Left lobe of liver (tissue), 2 donors: ENCODE data around the gene ZNF581. TPM values are rescaled to one million over a fixed set of nuclear protein-coding genes. Genes with fewer than 3 reads are reported as not detected.

Source experiments
- ATAC-seq: fragments of 200-7000 bp; cut with Tn5 transposase; one replicate; pipeline ENCODE4 v1.9.1; 2020; ENCODE audit warnings: mild to moderate bottlenecking, moderate library complexity
- DNase-seq: peaks from one replicate; pipeline ENCODE4 v3.0.0-alpha.2; 2020; ENCODE audit warnings: low spot score
- total RNA-seq: library from RNA; stranded (reverse); gene quantifications from one replicate; pipeline ENCODE4 v1.2.1, GENCODE V29; 2021
- donor health status: DM: no; HTN: no; CAD: no; lungs with moderate emphysema.
- donor health status: DM: no; HTN: yes; CAD: no.

The ZNF581 gene
- total RNA-seq, 1 donor from 2014 or later: 6.1 TPM

GRCh38 chr19:55677572-55678028, 34.2 kb downstream of the ZNF581 start:
- ATAC-seq: peak; percentile 3
- DNase-seq: no peak

GRCh38 chr19:55678121-55678671, 34.7 kb downstream of the ZNF581 start:
- ATAC-seq (peak; percentile 27), DNase-seq (peak; percentile 59)

GRCh38 chr19:55679343-55680257, 36.2 kb downstream of the ZNF581 start:
- DNase-seq: no peak
- ATAC-seq: no peak

DNA sequence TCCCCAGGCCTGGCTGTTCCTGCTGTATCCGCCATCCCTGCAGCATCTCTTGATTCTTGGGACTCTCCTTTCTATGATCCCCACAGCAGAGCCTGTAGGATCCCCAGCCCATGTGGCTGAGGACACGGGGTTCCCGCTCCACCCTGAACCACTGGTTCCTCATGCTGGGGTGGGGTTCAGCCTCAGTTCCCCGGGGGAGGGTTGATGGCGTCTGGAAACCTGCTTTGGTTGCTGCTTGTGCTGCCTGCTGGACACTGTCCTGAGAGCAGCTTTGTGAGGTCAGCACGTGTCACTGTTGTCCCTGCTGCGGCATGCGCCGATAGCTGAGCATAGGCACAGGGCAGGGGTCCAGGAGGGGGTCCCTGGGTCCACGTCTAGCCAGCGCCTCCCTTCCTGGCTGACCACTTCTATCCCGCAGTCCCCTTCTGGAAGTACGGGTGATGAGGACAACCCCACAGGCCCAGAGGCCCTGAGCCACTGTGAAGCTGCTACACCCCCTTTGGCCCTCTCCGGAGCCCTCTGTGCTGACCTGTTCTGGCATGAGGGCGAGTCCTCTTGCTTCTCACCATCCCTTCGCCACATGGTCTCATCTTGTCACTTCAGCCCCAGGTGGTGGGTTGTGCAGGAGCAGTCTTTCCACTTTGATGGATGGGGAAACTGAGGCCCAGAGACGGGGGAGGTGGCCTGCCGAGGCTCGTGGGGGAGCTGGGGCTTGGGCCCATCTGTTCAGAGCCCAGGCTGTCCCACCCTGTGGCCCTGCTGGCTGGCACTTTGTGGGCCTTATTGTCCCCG, 37.1 kb downstream of the ZNF581 start:
- ATAC-seq (no peak), DNase-seq (no peak)

- DNase-seq: no peak
- ATAC-seq: no peak
Observed at GRCh38 chr19:55681131-55682092, 38.0 kb downstream of the ZNF581 start.

DNA sequence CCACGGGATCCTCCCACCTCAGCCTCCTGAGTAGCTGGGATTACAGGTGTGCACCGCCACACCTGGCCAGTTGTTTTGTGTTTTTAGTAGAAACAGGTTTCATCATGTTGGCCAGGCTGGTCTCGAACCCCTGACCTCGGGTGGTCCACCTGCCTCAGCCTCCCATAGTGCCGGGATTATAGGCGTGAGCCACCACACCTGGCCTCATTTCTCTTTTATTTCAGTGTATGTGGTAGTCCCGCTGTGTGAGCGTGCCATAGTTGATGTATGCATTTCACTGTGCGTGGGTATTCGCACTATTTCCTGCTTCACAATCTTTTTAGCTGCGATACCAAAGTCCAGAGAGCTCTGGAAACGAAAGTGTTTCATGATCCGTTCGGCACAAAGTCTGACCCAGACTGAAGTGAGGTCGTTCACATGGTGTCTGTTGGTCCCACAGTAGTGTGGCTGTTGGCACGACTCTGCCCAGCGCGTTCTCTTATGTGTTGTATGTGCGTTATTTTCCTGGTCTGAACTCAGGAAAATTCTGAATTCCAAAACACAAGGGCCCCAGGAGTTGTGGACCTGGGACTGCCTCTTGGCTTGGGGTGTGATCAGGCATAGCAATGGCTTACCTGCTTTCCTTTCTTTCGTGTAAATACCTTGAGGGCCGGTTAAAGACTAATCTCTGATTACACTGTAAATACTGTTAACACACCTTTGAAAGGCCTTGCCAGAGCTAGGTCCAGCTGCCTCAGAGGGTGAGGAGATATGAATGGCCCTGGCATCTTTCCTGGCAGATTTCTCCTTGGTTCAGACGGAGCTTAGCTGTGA, 40.2 kb downstream of the ZNF581 start:
- DNase-seq (peak; percentile 82), ATAC-seq (peak; percentile 85)

DNA sequence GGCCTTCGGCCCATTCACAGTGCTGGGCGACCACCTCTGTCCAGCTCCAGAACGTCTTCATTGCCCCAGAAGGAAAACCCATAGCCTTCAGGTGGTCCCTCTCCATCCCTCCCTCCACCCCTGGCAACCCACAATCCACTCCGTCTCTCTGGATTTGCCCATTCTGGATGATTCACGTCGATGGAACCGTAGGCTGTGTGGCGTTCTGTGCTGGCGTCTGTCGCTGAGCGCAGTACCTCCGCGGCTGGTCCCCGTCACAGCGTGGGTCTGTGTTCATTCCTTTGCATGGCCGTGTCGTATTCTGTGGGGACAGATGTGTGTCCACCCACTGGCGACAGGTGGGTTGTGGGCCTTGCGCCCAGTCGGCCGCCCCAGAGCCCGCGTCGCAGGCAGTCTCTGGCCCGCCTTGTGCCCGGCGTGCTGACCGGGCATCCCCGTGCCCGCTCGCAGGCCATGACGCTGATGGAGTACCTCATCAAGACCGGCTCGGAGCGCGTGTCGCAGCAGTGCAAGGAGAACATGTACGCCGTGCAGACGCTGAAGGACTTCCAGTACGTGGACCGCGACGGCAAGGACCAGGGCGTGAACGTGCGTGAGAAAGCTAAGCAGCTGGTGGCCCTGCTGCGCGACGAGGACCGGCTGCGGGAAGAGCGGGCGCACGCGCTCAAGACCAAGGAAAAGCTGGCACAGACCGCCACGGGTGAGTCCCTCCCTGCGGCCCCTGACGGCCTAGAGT, 41.7 kb downstream of the ZNF581 start:
- no peak for ATAC-seq
- DNase-seq: no peak

DNA sequence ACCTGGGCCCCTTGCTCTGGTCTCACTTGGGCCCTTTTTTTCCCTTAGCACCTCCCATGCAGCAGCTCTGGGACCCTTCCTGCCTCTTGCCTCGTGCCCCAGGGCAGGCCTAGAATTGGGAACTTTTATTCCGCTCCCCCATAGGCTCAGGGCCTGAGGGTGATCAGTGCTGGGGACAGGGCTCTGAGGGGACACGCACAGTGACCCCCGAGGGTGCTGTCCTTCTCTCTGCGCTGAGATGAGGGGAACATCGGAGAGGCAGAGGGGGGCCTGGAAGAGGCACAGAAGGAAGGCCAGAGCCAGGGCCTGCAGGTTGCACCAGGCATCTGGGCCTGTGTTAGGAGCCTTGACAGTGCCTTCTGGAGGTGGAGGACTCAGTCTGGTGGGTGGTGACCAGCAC, 42.3 kb downstream of the ZNF581 start:
- DNase-seq: no peak
- no peak for ATAC-seq

- no peak for DNase-seq
- ATAC-seq: no peak
Observed at GRCh38 chr19:55686311-55687050, 43.0 kb downstream of the ZNF581 start.

- ATAC-seq (no peak), DNase-seq (no peak)
Observed at GRCh38 chr19:55687281-55688201, 44.1 kb downstream of the ZNF581 start.

DNA sequence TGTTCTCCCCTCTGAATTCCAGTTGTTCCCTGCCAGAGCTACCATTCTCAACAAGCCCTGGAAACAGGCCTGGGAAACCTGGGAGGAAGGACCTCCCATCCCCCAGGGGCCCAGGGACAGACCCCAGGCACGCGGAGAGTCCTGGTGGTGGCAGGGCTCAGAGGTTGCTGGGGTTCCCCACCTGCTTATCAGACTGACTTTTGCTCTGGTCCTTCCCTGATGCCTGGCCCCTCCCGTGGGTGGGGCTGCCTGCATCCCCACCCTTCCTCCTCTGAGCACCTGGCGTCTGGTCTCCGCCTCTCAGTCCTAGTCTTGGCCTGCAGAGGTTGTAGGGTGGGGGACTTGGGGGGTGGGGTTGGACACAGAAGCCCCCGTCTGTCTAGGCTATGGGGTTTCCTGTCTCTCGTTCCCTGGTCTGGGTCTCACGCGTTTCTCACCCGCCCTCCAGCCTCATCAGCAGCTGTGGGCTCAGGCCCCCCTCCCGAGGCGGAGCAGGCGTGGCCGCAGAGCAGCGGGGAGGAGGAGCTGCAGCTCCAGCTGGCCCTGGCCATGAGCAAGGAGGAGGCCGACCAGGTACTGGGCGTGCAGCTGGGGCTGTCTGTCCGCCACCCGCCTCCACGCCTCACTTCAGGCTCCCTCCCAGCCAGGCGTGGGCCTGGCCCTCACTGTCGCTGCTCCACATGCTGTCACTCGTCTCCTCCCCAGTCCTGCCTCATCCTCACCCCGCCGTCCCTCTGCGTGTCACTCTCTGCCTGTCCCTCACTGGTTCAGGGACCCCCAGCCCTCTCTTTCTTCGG, 45.2 kb downstream of the ZNF581 start:
- no peak for DNase-seq
- no peak for ATAC-seq

DNA sequence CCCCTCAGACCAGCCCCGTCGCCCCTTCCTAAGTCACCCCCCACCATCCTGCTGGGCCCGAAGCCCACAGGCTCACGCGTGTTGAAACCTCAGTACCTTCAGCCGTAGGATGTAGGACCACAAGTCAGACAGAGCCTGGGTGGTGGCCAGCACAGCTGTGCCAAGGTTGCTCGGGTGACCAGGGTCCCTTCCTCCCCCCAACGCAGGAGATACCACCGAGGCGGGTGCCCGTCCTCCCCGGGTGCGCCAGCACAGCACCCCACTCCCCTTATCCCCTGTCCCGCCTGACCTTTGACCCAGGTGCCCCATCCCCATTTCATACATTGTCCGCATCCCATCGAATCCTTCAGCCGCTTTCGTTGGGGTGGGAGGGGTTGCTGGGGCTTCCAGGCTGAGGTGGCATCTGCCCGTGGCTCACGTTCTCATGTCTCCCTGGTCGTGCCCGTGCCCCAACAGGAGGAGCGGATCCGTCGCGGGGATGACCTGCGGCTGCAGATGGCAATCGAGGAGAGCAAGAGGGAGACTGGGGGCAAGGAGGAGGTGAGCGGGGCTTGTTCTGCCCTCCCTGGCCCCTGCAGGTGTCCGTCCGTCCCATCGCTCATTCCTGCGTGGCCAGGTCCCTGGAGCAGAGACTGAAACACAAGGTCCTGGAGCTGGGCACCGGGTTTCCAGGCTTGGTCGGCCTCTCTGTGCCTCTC, 46.1 kb downstream of the ZNF581 start:
- DNase-seq: no peak
- no peak for ATAC-seq

- ATAC-seq: no peak
Observed at GRCh38 chr19:55690109-55690768, 46.8 kb downstream of the ZNF581 start.

GRCh38 chr19:55690769-55691545, 47.5 kb downstream of the ZNF581 start:
- ATAC-seq (no peak), DNase-seq (no peak)

More at GRCh38 chr19:55690109-55690768, 46.8 kb downstream of the ZNF581 start:
- DNase-seq: no peak
